Erythroblast (primary cell): ENCODE results near the gene KCNIP4.

Source experiments
- GATA1 ChIP-seq: IDR thresholded peaks from 2 replicates; pipeline ENCODE4 v1.6.1; 2011; ENCODE audit warnings: low read depth, mild to moderate bottlenecking, control low read depth, low read length, moderate library complexity
- POLR2A ChIP-seq: IDR thresholded peaks from 2 replicates; pipeline ENCODE4 v1.6.1; 2011; ENCODE audit warnings: mild to moderate bottlenecking, low read length

GRCh38 chr4:20954541-20954940, 994.0 kb downstream of the KCNIP4 start:
- no peak for TF ChIP-seq POLR2A
- TF ChIP-seq GATA1, result no peak
